BJ (cell line): ENCODE measurements around the gene ITPR3. TPM values are rescaled to one million over a fixed set of nuclear protein-coding genes. Genes with fewer than 3 reads are reported as not detected.

Experiments used
- CTCF ChIA-PET: fragments of 350-600 bp; formaldehyde crosslinking; extraction: SDS; loops from one replicate; lab custom pipeline; 2021; ENCODE audit warnings: antibody characterized with exemption, inconsistent platforms; lab: Yijun Ruan, JAX
- POLR2A ChIA-PET: fragments of 300-600 bp; sonication (Branson Sonifier 250); formaldehyde crosslinking; extraction: SDS; loops from one replicate; lab custom pipeline; 2021; ENCODE audit warnings: antibody characterized with exemption; lab: Charles Lee
- DNase-seq: peaks from one replicate; pipeline ENCODE4 v3.0.0-alpha.2; 2011; ENCODE audit warnings: low read depth
- H3K27me3 ChIP-seq: 2 replicates; pipeline ENCODE4 v1.6.0; 2011; ENCODE audit warnings: low read length; ENCODE audit not compliant: control insufficient read depth, insufficient read depth
- H3K36me3 ChIP-seq: 2 replicates; pipeline ENCODE4 v1.5.1; 2011; ENCODE audit warnings: low read length; ENCODE audit not compliant: control insufficient read depth, insufficient read depth
- H3K4me3 ChIP-seq: 2 replicates; pipeline ENCODE4 v1.5.1; 2011; ENCODE audit warnings: low read depth, mild to moderate bottlenecking, control low read depth, low read length
- polyA plus RNA-seq: library from polyadenylated mRNA; depleted of rRNA; stranded (reverse); fragments of >200 nt; gene quantifications from 2 replicates; pipeline ENCODE4 v1.2.3, GENCODE V29; 2011
- TF ChIP-seq, protein P1 (sequence below): IDR thresholded peaks from 2 replicates; pipeline ENCODE4 v1.5.1; 2011; ENCODE audit warnings: low read depth, mild to moderate bottlenecking, control low read depth, inconsistent platforms, low read length, moderate library complexity; ENCODE audit not compliant: insufficient read depth

Gene ITPR3
- polyA plus RNA-seq, 1 experiment: 16.6 TPM

DNA sequence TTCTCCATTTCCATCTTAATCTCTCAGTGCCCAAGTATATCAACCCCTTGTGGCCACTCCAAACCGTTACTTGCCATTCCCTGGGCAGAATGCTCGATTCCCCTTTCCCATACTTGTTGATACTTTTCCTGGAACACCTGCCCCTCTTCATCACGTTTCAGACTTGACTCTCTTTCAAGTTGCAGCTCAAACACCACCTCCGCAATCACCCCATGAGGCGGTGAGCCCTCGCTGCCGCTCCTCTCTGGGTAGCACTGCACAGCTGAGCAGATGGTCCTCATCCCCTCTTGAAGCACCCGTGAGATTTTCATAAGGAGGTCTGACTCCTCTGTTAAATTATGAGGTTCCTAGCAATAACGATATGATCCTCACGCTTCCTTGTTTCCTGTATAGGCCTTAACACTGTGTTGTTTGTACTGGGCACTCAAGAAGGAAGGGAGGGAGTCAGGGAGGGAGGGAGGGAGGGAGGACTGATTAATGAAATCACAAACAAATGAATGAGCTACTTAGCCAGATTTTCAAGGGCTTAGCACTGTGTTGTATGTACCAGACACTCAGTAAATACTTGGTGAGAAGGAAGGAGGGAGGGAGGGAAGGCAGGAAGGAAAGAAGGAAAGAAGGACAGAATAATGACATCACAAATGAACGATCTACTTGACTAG is 98.3 kb downstream of the ITPR3 start:
- Histone ChIP-seq H3K4me3 (no peak overlapping the region), H3K27me3 (peaks cover 18% of the 10 kb centered on the region), H3K36me3 (no peaks in the 10 kb centered on the region)
- CTCF ChIA-PET: interaction anchor here (1.1 kb wide), 1 partner anchor 8 kb away, joined by 4 read pairs; the partner anchor contains the start of gene UQCC2
- no peak for DNase-seq
- POLR2A ChIA-PET: no interaction called here
- TF ChIP-seq, protein P1, sequence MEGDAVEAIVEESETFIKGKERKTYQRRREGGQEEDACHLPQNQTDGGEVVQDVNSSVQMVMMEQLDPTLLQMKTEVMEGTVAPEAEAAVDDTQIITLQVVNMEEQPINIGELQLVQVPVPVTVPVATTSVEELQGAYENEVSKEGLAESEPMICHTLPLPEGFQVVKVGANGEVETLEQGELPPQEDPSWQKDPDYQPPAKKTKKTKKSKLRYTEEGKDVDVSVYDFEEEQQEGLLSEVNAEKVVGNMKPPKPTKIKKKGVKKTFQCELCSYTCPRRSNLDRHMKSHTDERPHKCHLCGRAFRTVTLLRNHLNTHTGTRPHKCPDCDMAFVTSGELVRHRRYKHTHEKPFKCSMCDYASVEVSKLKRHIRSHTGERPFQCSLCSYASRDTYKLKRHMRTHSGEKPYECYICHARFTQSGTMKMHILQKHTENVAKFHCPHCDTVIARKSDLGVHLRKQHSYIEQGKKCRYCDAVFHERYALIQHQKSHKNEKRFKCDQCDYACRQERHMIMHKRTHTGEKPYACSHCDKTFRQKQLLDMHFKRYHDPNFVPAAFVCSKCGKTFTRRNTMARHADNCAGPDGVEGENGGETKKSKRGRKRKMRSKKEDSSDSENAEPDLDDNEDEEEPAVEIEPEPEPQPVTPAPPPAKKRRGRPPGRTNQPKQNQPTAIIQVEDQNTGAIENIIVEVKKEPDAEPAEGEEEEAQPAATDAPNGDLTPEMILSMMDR: no peak

GRCh38 chr6:33720998-33721397 is 99.9 kb downstream of the ITPR3 start:
- DNase-seq: no peak
- no peak overlapping the region for H3K4me3 ChIP-seq
- no peaks in the 10 kb centered on the region for H3K36me3 ChIP-seq
- POLR2A ChIA-PET: no interaction called here
- H3K27me3 ChIP-seq: peaks cover 18% of the 10 kb centered on the region
- CTCF ChIA-PET: no interaction called here
- TF ChIP-seq, protein P1: no peak

- ChIA-PET POLR2A (interaction anchor here (0.7 kb wide), 1 partner anchor 96 kb away, joined by 3 read pairs; no protein-coding TSS in a partner anchor), CTCF (interaction anchor here (1.1 to 3.4 kb wide), 5 partner anchors 10 to 47 kb away, joined by 4 to 14 read pairs (median 4); partner anchors contain the start of gene UQCC2)
- DNase-seq: no peak
- H3K36me3 ChIP-seq: no peaks in the 10 kb centered on the region
- TF ChIP-seq, protein P1: no peak
- H3K27me3 ChIP-seq: peaks cover 20% of the 10 kb centered on the region
- no peak overlapping the region for H3K4me3 ChIP-seq
These were observed 100.4 kb downstream of the ITPR3 start for GRCh38 chr6:33721508-33721907.

DNA sequence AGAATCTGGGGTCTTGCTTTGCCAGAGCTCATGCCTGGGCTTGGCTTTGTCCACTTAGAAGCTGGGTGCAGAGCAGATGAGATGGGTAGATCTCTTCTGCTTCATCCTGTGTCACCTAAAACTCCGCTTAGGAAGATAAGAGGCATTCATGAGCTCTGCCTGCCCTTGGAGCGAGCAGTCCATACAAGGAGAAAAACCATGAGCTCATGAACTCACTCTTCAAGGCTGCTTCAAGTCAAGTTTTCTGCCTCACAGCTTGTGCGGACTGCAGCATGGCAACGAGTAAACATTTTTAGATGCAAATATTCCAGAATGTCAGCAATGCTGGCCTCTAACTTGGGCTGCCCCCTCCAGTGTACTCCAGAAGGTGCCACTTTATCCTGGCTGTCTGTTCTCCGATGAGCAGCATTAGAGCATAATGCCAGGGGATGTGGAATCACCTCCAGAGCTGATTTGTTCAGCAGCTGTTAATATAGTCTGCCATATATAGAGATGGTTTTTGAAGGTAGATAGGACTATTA is 101.0 kb downstream of the ITPR3 start:
- POLR2A ChIA-PET: interaction anchor here (0.7 kb wide), 1 partner anchor 97 kb away, joined by 3 read pairs; no protein-coding TSS in a partner anchor
- TF ChIP-seq, protein P1: no peak

GRCh38 chr6:33723371-33724085 is 102.4 kb downstream of the ITPR3 start:
- POLR2A ChIA-PET: no interaction called here
- CTCF ChIA-PET: interaction anchor here (1.0 to 3.4 kb wide), 6 partner anchors 12 to 440 kb away, joined by 3 to 14 read pairs (median 5); partner anchors contain the start of gene UQCC2
- TF ChIP-seq, protein P1: no peak
- no peak for DNase-seq
- Histone ChIP-seq H3K36me3 (no peaks in the 10 kb centered on the region), H3K27me3 (peaks cover 22% of the 10 kb centered on the region), H3K4me3 (no peak overlapping the region)

More for the DNA sequence above, 101.0 kb downstream of the ITPR3 start:
- CTCF ChIA-PET: interaction anchor here (1.1 to 3.4 kb wide), 7 partner anchors 10 to 305 kb away, joined by 4 to 14 read pairs (median 4); partner anchors contain the start of gene UQCC2
- no peaks in the 10 kb centered on the region for H3K36me3 ChIP-seq
- H3K27me3 ChIP-seq: peaks cover 22% of the 10 kb centered on the region
- H3K4me3 ChIP-seq: no peak overlapping the region
- no peak for DNase-seq
